Stimulated activated CD4-positive, alpha-beta T cell treated with anti-CD3 and anti-CD28 coated beads, Interleukin-15, amount 100 ng/mL, for 48 hours (primary cell): Measurements from ENCODE around the gene ITFG1.
"Not testable (repeated sequence)": the region's sequence is repeated elsewhere in the genome, so short reads cannot be mapped to it uniquely, and the experiment has no call there.

Source experiments
- DNase-seq, 2 donors: peaks; one replicate each; pipeline ENCODE4 v3.0.0-alpha.2; 2020; ENCODE audit warnings: low read depth in 2 of 2

ITFG1 gene

GRCh38 chr16:47324309-47324708 lies 136.6 kb downstream of the ITFG1 start:
- DNase-seq, result not testable (repeated sequence)

DNA sequence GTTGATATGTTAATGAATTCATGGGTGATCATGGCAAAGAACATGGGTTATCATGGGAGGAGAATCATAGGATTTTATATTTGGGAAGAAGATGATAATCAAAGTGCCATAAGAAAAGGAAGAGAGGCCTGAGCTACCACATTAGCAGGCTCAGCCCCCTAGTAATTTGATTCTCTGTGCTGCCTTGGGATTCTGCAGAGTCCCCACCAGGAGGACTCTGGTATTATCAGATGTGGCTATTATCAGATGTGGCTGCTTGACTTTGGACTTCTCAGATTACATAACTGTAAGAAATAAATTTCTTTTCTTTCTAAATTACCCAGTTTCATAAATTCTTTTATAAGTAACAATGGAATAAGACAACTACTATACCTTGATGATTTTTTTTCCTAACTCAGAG lies 137.6 kb downstream of the ITFG1 start:
- DNase-seq, result no peak

DNA sequence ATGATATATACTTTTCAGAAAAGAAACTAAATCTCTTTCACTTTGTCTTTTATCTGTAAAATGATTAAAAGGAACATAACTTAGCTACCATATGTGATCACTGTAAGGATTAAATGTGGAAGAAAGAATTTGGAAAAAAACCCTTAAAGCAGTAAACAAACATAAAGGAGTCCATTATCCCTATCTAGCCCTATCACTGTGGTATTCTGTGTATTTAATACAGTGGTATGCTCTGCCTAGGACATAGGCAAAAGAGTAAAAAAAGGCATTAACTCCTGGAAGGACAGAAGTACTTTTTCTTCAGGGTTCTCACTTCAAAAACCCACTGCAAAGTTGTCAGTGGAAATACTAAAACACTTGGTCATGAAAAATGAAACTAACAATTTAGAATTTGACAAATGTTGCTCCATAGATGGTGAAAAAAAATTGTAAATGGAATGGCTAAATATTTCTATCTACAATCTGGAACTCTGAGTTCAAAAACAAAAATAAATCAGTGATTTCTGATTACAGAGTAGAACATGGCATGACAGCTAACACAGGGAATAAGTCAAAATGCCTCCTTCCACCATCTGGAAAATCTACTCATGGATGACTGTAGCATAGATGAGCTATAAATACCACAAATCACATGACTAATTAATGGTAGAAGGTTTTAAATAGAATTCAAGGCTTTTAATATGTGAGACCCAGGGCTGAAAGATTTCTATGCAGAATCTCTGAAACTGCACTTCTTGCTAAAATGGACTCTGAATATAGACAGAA lies 140.1 kb downstream of the ITFG1 start:
- DNase-seq, result no peak

DNA sequence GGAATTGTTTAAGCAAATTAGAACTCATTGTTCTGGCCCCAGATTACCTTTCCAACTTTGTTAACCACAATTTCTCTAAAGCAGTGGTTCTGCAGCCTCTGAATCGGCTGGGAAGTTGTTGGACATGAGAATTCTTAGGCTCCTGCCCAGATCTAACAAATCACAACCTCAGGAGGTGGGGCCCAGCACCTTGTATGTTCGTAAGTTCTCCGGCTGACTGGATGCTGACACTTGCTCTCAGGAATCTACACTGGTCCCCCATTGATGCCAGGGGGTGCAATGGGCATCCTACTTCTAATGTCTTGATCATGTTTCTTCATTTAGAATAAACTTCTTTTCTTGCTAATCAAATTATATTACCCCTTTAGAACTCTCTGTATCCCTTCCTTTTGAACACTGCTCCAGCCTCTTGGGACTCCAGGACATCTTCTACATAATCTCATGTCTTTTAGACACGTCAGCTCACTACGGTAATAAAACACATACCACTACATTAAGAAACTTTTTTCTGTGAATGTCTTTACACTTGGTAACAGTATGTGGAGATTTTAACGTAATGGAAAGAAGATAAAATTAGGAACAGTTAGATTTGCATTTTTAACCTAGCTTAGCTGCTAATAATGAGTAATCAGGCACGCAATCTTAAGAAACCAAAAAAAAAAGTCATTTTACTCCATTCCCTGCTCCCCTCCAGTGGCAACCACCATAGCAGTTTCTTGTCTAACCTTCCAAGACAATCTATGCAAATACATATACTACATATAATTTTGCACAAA lies 143.2 kb downstream of the ITFG1 start:
- DNase-seq, result no peak

- no peak for DNase-seq
Measured at GRCh38 chr16:47316442-47317015, 144.3 kb downstream of the ITFG1 start.

DNA sequence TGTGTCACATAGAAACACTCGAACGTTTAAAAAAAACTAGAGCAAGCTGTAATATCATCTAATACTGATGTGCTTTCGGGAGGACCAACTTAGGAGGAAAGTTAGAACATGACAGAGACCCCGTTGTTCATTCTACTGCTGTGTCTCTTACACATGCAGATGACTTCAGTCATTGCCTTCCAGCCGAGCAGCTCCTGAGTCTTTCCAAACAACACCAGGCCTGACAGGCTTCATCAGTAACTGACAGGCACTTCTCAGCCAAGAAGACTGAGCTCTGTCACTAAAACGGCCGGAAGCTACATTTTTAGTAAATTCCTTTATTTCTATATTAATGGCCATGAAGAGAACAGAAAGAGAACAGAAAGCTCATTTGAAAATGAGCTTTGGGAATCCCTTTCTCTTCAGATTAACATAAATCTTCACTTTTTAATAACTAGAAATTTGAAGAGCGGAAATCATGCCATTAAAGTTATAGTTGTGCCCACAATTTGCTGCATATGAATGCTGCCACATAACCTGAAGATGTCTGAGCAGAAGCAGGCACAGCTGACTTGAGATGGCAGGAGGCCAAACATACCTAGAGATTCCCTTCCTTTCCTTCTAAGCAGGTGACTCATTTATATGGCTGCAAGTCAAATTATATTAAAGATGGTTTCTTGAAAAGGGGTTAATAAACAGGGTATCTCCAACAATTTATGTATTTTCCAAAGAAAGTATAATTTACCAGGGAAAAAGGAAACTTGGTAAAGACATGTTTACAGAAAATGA lies 148.9 kb downstream of the ITFG1 start:
- no peak for DNase-seq

DNA sequence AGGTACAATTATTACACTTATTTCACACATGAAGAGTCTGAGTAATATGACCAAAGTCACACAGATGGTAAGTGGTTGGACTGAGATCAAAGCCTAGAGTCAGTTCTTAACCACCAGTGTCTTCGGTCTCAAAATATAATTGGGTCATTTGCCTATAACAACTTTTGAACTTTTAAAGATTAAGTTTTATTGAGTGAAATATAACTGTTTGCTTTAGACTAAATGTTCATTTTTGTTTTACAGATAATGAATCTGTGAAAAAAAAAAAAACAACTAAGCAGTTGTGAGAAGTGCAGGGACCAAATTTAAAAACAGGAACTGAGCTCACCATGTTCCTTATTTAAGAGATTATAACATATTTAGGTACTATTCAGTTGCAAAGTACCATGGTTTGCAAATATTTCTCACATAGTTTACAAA lies 150.1 kb downstream of the ITFG1 start:
- DNase-seq, result no peak

DNA sequence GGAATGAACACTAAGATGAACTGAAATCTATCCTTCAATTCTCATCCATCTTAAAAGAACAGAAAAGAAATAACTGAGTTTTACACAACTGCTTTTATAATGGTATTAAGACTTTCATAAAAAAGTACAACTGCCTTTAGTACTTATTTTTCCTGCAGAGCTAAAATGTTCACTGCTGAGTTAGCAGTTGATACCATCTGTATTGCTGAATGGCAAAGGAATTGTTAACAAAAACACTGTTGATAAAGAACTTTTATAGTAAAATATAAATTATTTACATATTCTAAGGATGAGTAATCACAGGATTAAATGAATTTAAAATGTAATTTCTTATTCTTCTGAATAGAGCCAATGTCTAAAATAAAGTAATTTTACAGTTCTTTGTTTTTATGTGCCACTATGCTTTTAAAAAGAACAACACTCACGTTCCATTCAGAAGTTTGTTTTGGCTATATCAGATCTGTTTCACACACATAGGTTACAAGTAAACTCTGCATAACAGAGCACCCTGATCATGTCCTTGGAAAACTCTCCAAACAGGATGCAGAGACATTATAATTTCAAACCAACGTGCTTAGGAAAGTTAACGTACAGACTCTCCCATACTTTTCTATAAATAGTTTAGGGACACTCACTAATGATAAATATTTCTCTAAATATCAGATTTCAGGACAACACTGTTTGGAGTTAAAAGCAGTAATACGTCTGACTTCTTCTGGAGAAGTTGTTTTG lies 151.1 kb downstream of the ITFG1 start:
- DNase-seq, result no peak

DNA sequence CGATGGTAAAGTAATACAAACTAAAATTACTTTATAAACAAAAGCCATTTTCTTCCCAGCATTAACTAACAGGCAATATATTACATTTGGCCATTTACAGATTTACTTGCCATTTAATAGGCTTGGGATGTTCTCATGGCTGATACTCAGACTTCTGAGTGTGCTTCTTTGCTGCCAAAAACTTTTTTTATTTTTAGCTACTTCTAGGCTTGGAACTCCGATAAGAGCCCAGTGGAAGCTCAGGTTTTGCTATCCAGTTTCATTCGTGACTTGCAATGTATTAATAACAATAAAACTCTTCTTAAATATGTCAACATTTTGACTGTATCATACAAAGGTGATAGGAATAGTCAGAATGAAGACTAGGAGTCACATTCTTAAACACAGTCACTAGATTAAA lies 152.3 kb downstream of the ITFG1 start:
- DNase-seq, result no peak

GRCh38 chr16:47304563-47304962 lies 156.3 kb downstream of the ITFG1 start:
- DNase-seq, result no peak

DNA sequence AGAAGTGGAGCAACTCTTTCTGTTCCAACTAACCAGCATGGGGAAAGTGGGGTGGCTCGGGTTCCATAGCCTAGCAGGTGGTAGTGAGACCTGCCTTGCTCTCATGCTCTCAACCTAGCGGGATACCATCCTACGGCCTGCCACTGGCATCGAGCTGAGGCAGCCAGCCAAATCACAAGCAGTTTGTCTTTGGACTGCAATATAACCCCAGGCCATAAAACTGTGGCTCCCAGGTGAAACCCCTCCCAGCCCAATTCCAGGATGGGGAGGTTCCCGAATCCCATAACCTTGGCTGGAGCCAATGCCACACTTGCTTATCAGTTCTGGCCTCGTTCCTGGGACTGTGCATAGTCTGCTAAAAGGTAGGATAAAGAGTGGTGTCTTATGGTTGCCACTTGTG lies 161.3 kb downstream of the ITFG1 start:
- DNase-seq, result no peak

DNA sequence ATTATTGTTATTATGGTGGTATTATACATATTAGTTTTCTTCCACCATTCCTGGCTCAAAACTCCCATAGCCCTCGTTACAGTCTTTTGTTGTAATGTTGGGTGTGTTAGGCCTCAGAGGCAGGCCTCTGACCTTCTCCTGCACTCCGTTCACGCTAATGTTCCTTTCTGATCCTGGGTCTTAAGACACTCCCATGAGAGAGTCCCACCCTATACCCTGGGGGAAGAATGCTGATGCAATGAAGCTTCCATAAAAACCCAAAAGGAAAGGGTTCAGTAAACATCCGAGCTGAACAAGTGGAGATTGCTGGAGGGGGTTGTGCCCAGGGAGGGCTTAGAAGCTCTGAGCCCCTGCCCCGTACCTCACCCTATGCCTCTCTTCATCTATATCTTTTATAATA lies 175.9 kb downstream of the ITFG1 start:
- DNase-seq, result no peak

- DNase-seq, result no peak
Measured at GRCh38 chr16:47278306-47278970, 182.4 kb downstream of the ITFG1 start.

- no peak for DNase-seq
Measured at GRCh38 chr16:47276522-47276921, 184.3 kb downstream of the ITFG1 start.

DNA sequence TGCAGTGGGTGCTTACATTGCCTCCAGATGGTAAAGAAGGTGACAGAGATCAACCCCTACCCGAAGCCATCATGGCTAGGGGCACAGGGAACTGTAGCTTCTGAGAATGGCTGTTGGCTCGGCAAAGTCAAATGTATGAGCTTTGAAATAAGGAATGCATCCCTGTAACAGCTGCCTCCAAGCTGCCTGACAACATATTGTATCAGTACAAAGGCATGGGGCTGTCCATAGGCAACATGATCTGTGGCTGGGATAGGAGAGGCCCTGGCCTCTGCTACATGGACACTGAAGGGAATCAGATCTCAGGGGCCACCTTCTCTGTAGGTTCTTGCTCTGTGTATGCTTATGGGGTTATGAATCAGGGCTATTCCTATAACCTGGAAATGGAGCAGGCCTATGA lies 197.9 kb downstream of the ITFG1 start:
- no peak for DNase-seq

GRCh38 chr16:47260503-47260902 lies 200.4 kb downstream of the ITFG1 start:
- no peak for DNase-seq

DNA sequence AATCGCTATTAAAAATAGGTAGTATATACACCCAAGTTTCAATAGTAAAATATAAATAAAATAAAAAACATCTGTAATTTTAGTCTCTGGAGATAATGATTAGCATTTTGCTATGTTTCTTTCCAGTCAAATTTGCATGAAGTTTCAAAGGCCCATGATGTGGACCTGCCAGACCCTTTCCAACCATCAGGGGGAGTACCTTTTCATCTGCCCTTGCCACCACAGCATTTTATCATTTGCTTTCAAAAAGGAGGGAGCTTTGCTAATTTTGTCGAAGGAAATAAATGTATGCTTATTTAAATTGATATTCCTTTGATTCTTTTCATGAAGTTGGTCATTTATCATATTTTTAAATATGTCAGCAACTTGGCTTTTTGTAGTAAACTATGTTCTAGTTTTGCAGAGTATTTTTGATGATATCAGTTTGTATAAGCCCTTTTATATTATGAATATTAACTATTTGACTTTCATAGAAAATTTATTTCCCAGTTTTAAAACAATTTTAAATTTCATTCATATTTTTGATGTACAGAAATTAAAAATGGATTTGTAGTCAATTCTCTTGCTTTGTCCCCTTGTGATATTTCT lies 201.9 kb downstream of the ITFG1 start:
- DNase-seq, result no peak

- DNase-seq, result no peak
Measured at GRCh38 chr16:47254756-47255155, 206.1 kb downstream of the ITFG1 start.

DNA sequence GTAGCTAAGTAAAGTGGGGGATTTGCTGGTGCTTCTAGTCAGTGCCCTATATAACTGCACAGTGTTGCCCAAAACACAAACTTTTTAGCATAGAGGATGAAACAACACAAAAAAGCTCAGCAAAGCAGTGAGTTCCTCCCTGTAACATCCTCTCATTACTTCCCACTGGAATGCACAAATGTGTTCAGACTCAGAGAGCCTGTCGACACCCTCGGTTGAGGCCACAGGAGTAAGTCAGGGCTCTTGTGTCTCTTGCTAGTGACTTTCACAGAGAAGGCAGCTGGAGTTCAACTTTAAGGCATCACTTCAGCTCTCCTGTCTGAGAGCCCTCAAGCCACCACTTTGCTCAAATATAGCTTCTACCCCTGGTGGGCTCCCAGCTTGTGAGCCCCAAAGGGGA lies 209.9 kb downstream of the ITFG1 start:
- no peak for DNase-seq

DNA sequence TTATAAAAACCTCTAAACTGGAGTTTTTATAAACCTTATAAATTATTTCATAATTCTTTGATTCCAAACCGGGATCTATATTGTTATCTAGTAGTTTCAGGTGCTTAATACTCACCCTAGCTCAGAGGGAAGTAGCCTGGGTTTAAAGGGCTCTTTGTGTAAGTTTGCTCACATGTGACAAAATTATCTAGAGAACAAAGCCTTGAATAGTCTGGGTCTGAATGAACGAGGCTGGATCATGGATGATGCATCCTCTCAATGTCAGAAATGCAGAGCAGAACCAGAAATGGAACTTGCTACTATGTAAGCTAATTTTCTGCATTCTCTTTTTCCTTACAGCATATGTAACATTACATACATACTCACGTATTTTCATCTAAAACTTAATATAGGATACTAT lies 213.2 kb downstream of the ITFG1 start:
- no peak for DNase-seq

DNA sequence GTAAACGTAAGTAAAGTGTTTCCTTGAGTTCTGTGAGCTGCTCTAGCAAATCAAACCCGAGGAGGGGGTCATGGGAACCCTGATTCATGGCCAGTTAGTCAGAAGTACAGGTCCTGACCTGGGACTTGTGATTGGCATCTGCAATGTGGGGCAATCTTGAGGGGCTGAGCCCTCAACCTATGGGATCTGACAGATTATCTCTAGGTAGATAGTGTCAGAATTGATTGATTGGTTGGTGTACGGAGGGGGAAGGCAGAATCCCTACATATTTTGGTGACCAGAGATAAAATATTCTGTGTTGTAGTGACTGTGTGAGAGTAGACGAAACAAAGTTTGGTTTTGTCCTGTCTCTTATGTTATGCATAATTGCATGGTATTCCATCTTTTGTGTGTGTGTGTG lies 216.7 kb downstream of the ITFG1 start:
- DNase-seq, result no peak
